ENCODE data around the gene AIFM2. TPM values are rescaled to one million over a fixed set of nuclear protein-coding genes. Genes with fewer than 3 reads are reported as not detected.

Gene AIFM2
- total RNA-seq, 1 donor from 2014 or later: 0.74 TPM

- no peak for DNase-seq
- Mint-ChIP-seq H3K36me3 (ENCODE audit: unreplicated experiment) (no peaks in the 10 kb centered on the region), H3K4me1 (ENCODE audit: low read depth, unreplicated experiment) (peaks cover 1% of the 10 kb centered on the region), H3K27ac (ENCODE audit: unreplicated experiment) (no peak overlapping the region), H3K9me3 (ENCODE audit: unreplicated experiment) (peaks cover 2% of the 10 kb centered on the region), H3K27me3 (ENCODE audit: unreplicated experiment) (peaks cover 2% of the 10 kb centered on the region), H3K4me3 (ENCODE audit: unreplicated experiment) (no peak overlapping the region)
- TF ChIP-seq, protein P1, sequence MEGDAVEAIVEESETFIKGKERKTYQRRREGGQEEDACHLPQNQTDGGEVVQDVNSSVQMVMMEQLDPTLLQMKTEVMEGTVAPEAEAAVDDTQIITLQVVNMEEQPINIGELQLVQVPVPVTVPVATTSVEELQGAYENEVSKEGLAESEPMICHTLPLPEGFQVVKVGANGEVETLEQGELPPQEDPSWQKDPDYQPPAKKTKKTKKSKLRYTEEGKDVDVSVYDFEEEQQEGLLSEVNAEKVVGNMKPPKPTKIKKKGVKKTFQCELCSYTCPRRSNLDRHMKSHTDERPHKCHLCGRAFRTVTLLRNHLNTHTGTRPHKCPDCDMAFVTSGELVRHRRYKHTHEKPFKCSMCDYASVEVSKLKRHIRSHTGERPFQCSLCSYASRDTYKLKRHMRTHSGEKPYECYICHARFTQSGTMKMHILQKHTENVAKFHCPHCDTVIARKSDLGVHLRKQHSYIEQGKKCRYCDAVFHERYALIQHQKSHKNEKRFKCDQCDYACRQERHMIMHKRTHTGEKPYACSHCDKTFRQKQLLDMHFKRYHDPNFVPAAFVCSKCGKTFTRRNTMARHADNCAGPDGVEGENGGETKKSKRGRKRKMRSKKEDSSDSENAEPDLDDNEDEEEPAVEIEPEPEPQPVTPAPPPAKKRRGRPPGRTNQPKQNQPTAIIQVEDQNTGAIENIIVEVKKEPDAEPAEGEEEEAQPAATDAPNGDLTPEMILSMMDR (IDR thresholded peaks at IDR 0.05; ENCODE audit: partially characterized antibody, unreplicated experiment): no peak
Measured at GRCh38 chr10:70174058-70174741, 41.6 kb upstream of the AIFM2 start.

DNA sequence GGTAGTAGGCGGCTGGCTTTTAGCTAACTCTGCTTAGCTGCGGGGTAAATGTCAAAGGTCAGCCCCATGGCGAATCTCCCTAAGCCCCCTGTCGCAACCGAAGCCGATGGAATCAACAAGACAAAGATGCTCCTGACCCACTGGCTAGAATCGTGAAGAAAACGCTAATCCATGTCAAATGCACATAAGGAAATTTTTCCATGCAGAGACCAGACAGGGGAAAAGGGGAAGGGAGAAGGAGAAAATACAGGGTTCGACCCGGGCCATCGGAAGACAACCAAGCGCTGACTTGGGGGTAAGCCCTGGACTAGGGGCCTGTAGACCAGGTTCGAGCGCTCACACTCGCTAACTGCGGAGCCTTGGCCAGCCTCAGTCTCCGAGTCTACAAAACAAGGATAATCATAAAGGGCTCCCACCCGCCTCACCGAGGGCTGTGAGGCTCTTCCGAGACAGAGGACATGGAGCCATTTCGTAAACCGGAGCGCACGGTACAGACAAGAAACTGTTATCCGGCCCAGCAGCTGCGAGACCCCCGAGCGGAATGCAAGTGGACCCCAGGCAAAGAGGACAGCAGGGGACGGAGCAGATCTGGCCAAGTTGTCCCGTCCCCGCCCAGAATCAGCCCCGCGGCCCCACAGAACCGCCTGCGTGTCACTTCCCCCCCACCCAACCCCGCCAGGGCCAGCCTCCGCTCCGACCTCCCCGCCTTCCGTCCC, 37.2 kb upstream of the AIFM2 start:
- TF ChIP-seq, protein P1 (IDR thresholded peaks at IDR 0.05; ENCODE audit: partially characterized antibody, unreplicated experiment): no peak
- no peak for DNase-seq
- Mint-ChIP-seq H3K9me3 (ENCODE audit: unreplicated experiment) (peaks cover 2% of the 10 kb centered on the region), H3K27ac (ENCODE audit: unreplicated experiment) (peak overlapping the region; percentile 96), H3K4me1 (ENCODE audit: low read depth, unreplicated experiment) (peaks cover 11% of the 10 kb centered on the region), H3K4me3 (ENCODE audit: unreplicated experiment) (peak overlapping the region; percentile 98), H3K36me3 (ENCODE audit: unreplicated experiment) (no peaks in the 10 kb centered on the region), H3K27me3 (ENCODE audit: unreplicated experiment) (peaks cover 2% of the 10 kb centered on the region)

DNA sequence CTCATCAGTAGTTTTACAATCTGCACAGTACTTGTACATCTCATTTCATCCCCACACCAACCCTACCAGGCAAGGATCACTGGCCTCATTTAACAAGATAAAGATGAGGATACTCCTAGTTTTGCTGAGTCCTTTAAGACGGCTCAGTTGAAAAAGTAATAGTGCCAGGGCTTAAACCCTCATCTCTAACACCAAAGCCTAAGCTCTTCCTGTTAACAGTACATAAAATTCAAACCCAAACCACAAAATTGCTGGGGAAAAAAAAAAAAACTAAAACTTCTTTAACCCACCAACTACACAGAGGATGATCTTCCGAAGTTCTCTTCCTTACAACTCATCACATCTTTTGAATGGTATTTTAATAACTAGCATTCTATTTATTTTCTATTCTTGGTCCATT, 36.4 kb upstream of the AIFM2 start:
- H3K27ac Mint-ChIP-seq (ENCODE audit: unreplicated experiment): peak overlapping the region; percentile 96
- no peaks in the 10 kb centered on the region for H3K36me3 Mint-ChIP-seq (ENCODE audit: unreplicated experiment)
- H3K9me3 Mint-ChIP-seq (ENCODE audit: unreplicated experiment): peaks cover 2% of the 10 kb centered on the region
- peak overlapping the region; percentile 98 for H3K4me3 Mint-ChIP-seq (ENCODE audit: unreplicated experiment)
- TF ChIP-seq, protein P1 (IDR thresholded peaks at IDR 0.05; ENCODE audit: partially characterized antibody, unreplicated experiment): no peak
- H3K4me1 Mint-ChIP-seq (ENCODE audit: low read depth, unreplicated experiment): peaks cover 11% of the 10 kb centered on the region
- no peak for DNase-seq
- H3K27me3 Mint-ChIP-seq (ENCODE audit: unreplicated experiment): no peaks in the 10 kb centered on the region

DNA sequence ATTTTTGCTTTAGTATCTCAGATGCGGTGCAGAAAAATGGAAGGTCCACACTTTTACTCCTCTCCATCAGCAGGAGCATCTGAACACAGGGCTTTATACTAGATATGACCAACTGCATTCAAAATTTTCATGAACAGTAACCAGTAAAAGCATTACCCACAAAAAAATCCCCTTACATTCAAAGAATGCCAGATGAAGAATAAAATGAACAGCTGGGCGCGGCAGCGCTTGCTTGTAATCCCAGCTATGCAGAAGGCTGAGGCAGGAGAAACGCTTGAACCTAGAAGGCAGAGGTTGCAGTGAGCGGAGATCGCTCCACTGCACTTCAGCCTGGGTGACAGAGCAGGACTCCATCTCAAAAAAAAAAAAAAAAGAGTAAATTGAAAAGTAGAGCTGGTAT, 34.6 kb upstream of the AIFM2 start:
- H3K9me3 Mint-ChIP-seq (ENCODE audit: unreplicated experiment): peaks cover 2% of the 10 kb centered on the region
- H3K27me3 Mint-ChIP-seq (ENCODE audit: unreplicated experiment): no peaks in the 10 kb centered on the region
- H3K4me1 Mint-ChIP-seq (ENCODE audit: low read depth, unreplicated experiment): peaks cover 14% of the 10 kb centered on the region
- no peaks in the 10 kb centered on the region for H3K36me3 Mint-ChIP-seq (ENCODE audit: unreplicated experiment)
- DNase-seq: no peak
- peak overlapping the region; percentile 45 for H3K4me3 Mint-ChIP-seq (ENCODE audit: unreplicated experiment)
- H3K27ac Mint-ChIP-seq (ENCODE audit: unreplicated experiment): no peak overlapping the region
- TF ChIP-seq, protein P1 (IDR thresholded peaks at IDR 0.05; ENCODE audit: partially characterized antibody, unreplicated experiment): no peak

GRCh38 chr10:70166394-70166793, 33.8 kb upstream of the AIFM2 start:
- no peak overlapping the region for H3K4me3 Mint-ChIP-seq (ENCODE audit: unreplicated experiment)
- H3K36me3 Mint-ChIP-seq (ENCODE audit: unreplicated experiment): no peaks in the 10 kb centered on the region
- DNase-seq: no peak
- peaks cover 20% of the 10 kb centered on the region for H3K4me1 Mint-ChIP-seq (ENCODE audit: low read depth, unreplicated experiment)
- peaks cover 2% of the 10 kb centered on the region for H3K9me3 Mint-ChIP-seq (ENCODE audit: unreplicated experiment)
- no peaks in the 10 kb centered on the region for H3K27me3 Mint-ChIP-seq (ENCODE audit: unreplicated experiment)
- H3K27ac Mint-ChIP-seq (ENCODE audit: unreplicated experiment): no peak overlapping the region
- TF ChIP-seq, protein P1 (IDR thresholded peaks at IDR 0.05; ENCODE audit: partially characterized antibody, unreplicated experiment): no peak

Measured in glutamatergic neuron (in vitro differentiated cells).